H1 (cell line): Measurements from ENCODE around the gene CYP46A1. TPM values are rescaled to one million over a fixed set of nuclear protein-coding genes. Genes with fewer than 3 reads are reported as not detected.

ENCODE experiments used
- RXRA ChIP-seq: IDR thresholded peaks from 2 replicates; pipeline ENCODE4 v1.6.1; 2011; ENCODE audit warnings: low read depth, mild to moderate bottlenecking, low read length, moderate library complexity; ENCODE audit not compliant: insufficient read depth
- SUZ12 ChIP-seq: fragments of 200-600 bp; sonication (generic); IDR thresholded peaks from 2 replicates; pipeline ENCODE4 v1.6.1; 2012; ENCODE audit warnings: mild to moderate bottlenecking, inconsistent platforms, low read length, moderate library complexity, mixed read lengths
- polyA plus RNA-seq, 7 experiments: library from polyadenylated mRNA; depleted of rRNA in 3 of 7; stranded (reverse) in 5 of 7; unstranded in 2 of 7; fragments of >200 nt in 5 of 7; fragments of 200-250 nt in 2 of 7; gene quantifications; 1 replicate in 5 of 7; 2 replicates in 1 of 7; 4 replicates in 1 of 7; pipeline versions ENCODE4 v1.2.1 to v1.2.3, GENCODE V29; 2011 to 2013; ENCODE audit warnings: missing spikeins in 2 of 7, mixed read lengths in 2 of 7
- total RNA-seq: library from RNA; stranded (reverse); fragmentation: NEBNext Ultra II Directional; extraction: Animal tissue kit (Norgen Biotek cat#: 25700); gene quantifications from 2 replicates; pipeline ENCODE4 v1.2.1, GENCODE V29; 2021

Gene CYP46A1
- total and polyA plus RNA-seq, 2 of the 8 experiments (the other 6 are each of a cell fraction or from before 2014, with no cell fraction given): 0.41 to 1.3 TPM

DNA sequence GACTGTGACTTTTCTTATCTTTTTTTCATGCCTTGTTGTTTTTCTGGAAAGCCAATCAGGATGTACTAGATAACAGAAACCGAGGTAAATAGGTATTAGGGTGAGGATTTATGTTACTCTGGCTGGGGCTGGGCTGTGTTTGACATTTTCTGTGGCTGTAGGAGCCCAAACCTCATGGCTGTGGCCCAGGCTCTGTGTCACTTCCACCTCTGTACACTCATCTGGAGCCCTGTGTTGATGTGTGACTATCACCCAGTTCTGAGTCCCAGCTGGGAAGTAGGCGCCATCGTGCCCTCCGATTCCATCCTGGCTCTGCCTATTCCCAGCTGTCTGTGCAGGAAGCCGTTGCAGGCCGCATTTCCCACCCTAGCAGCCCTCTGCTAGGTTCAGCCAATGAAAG is 40.8 kb upstream of the CYP46A1 start (continued):
- no peak for TF ChIP-seq SUZ12
- TF ChIP-seq RXRA: no peak
- TF ChIP-seq, all 59 proteins: peak for 0
